ENCODE results near the gene NSUN3.

DNA sequence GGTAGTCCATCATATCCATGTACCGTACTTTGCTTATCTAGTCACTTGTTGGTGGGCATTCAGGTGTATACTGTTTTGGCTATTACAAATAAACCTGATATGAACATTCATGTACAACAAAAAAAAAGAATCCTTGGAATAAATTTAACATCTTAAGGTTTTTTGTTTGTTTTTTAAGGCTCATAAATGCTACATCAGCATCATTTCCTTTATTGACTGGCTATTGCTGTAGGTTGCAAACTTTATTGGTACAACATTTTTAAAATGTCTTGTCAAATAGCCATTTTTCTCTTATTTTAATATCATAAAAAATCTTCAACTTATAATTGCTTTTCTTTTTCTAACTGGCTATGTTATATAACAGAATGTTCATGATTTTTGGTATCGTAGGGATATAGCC is 16.3 kb upstream of the NSUN3 start:
- TF ChIP-seq POLR2AphosphoS5 (IDR thresholded peaks at IDR 0.05; ENCODE audit: low read depth, low read length) (no peak), SIN3A (IDR thresholded peaks at IDR 0.05; ENCODE audit: borderline replicate concordance, insufficient read depth, low read depth, low read length) (no peak)
- TF ChIP-seq, protein P1, sequence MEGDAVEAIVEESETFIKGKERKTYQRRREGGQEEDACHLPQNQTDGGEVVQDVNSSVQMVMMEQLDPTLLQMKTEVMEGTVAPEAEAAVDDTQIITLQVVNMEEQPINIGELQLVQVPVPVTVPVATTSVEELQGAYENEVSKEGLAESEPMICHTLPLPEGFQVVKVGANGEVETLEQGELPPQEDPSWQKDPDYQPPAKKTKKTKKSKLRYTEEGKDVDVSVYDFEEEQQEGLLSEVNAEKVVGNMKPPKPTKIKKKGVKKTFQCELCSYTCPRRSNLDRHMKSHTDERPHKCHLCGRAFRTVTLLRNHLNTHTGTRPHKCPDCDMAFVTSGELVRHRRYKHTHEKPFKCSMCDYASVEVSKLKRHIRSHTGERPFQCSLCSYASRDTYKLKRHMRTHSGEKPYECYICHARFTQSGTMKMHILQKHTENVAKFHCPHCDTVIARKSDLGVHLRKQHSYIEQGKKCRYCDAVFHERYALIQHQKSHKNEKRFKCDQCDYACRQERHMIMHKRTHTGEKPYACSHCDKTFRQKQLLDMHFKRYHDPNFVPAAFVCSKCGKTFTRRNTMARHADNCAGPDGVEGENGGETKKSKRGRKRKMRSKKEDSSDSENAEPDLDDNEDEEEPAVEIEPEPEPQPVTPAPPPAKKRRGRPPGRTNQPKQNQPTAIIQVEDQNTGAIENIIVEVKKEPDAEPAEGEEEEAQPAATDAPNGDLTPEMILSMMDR (IDR thresholded peaks at IDR 0.05): no peak
- TF ChIP-seq, protein P2, sequence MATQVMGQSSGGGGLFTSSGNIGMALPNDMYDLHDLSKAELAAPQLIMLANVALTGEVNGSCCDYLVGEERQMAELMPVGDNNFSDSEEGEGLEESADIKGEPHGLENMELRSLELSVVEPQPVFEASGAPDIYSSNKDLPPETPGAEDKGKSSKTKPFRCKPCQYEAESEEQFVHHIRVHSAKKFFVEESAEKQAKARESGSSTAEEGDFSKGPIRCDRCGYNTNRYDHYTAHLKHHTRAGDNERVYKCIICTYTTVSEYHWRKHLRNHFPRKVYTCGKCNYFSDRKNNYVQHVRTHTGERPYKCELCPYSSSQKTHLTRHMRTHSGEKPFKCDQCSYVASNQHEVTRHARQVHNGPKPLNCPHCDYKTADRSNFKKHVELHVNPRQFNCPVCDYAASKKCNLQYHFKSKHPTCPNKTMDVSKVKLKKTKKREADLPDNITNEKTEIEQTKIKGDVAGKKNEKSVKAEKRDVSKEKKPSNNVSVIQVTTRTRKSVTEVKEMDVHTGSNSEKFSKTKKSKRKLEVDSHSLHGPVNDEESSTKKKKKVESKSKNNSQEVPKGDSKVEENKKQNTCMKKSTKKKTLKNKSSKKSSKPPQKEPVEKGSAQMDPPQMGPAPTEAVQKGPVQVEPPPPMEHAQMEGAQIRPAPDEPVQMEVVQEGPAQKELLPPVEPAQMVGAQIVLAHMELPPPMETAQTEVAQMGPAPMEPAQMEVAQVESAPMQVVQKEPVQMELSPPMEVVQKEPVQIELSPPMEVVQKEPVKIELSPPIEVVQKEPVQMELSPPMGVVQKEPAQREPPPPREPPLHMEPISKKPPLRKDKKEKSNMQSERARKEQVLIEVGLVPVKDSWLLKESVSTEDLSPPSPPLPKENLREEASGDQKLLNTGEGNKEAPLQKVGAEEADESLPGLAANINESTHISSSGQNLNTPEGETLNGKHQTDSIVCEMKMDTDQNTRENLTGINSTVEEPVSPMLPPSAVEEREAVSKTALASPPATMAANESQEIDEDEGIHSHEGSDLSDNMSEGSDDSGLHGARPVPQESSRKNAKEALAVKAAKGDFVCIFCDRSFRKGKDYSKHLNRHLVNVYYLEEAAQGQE (IDR thresholded peaks at IDR 0.05; ENCODE audit: insufficient read depth in 1 of 2, low read depth in 2 of 2, low read length in 1 of 2): no peak
